A673 (cell line): ENCODE data around the gene GALNT2. TPM values are rescaled to one million over a fixed set of nuclear protein-coding genes. Genes with fewer than 3 reads are reported as not detected.

Experiments used
- BruUV-seq: library from RNA; stranded (reverse); fragments of 400-500 nt; replicated peaks from 2 replicates; lab custom pipeline; 2021; lab: Mats Ljungman, UMichigan
- CTCF ChIA-PET: fragments of 300-600 bp; sonication (Branson Sonifier 250); formaldehyde crosslinking; loops from one replicate; lab custom pipeline; 2022; ENCODE audit warnings: antibody characterized with exemption; lab: Charles Lee
- POLR2A ChIA-PET: fragments of 300-600 bp; sonication (Branson Sonifier 250); formaldehyde crosslinking; loops from one replicate; lab custom pipeline; 2022; ENCODE audit warnings: antibody characterized with exemption; ENCODE audit not compliant: low non-redundant PET; lab: Charles Lee
- DNase-seq: peaks from one replicate; pipeline ENCODE4 v3.0.0-alpha.2; 2015; ENCODE audit warnings: low spot score
- H3K27ac ChIP-seq: fragments of 200-600 bp; sonication (generic); 2 replicates; pipeline ENCODE4 v1.5.1; 2016; ENCODE audit warnings: mixed run types, low read depth, mild to moderate bottlenecking, mixed read lengths, antibody characterized with exemption, low read length; ENCODE audit not compliant: poor library complexity, severe bottlenecking
- H3K27me3 ChIP-seq: fragments of 200-600 bp; sonication (generic); replicated peaks from 2 replicates; pipeline ENCODE4 v1.6.1; 2017; ENCODE audit warnings: mixed run types, low read depth, mild to moderate bottlenecking, mixed read lengths, antibody characterized with exemption, low read length; ENCODE audit not compliant: insufficient read depth, poor library complexity
- H3K36me3 ChIP-seq: fragments of 200-600 bp; sonication (generic); 2 replicates; pipeline ENCODE4 v1.6.1; 2016; ENCODE audit warnings: mixed run types, mild to moderate bottlenecking, mixed read lengths, antibody characterized with exemption, low read length; ENCODE audit not compliant: insufficient read depth, poor library complexity, severe bottlenecking
- H3K4me1 ChIP-seq: fragments of 200-600 bp; sonication (generic); 2 replicates; pipeline ENCODE4 v1.6.1; 2017; ENCODE audit warnings: mixed run types, mild to moderate bottlenecking, mixed read lengths, antibody characterized with exemption, low read length; ENCODE audit not compliant: insufficient read depth, poor library complexity, severe bottlenecking
- H3K4me3 ChIP-seq: fragments of 200-600 bp; sonication (generic); 2 replicates; pipeline ENCODE4 v1.5.1; 2016; ENCODE audit warnings: low read depth, mixed run types, mild to moderate bottlenecking, mixed read lengths, low read length; ENCODE audit not compliant: poor library complexity, severe bottlenecking
- H3K9me3 ChIP-seq: fragments of 200-600 bp; sonication (generic); 2 replicates; pipeline ENCODE4 v1.6.1; 2016; ENCODE audit warnings: mixed run types, low read depth, mild to moderate bottlenecking, mixed read lengths, antibody characterized with exemption, low read length; ENCODE audit not compliant: poor library complexity, severe bottlenecking
- EZH2 ChIP-seq: fragments of 200-600 bp; sonication (generic); IDR thresholded peaks from 2 replicates; pipeline ENCODE4 v1.6.1; 2017; ENCODE audit warnings: borderline replicate concordance, low read depth, mild to moderate bottlenecking, mixed read lengths, antibody characterized with exemption, low read length; ENCODE audit not compliant: poor library complexity, severe bottlenecking
- intact Hi-C: fragments of 100-400 bp; cut with micrococcal nuclease; formaldehyde crosslinking; loops from one replicate; pipeline ENCODE4 v1.10.0; 2022; ENCODE audit not compliant: unreplicated experiment
- total RNA-seq: library from RNA; stranded (reverse); gene quantifications from 2 replicates; pipeline ENCODE4 v1.2.3, GENCODE V29; 2021
- TF ChIP-seq, protein P1 (sequence below): fragments of 300-800, 200-600 bp; sonication (generic); conservative IDR thresholded peaks from 2 replicates; pipeline ENCODE4 v1.5.1; 2017; ENCODE audit warnings: low read depth, mild to moderate bottlenecking, antibody characterized with exemption, low read length, moderate library complexity, mixed read lengths

The GALNT2 gene
- total RNA-seq, 1 experiment from 2014 or later, result 94.6 TPM

DNA sequence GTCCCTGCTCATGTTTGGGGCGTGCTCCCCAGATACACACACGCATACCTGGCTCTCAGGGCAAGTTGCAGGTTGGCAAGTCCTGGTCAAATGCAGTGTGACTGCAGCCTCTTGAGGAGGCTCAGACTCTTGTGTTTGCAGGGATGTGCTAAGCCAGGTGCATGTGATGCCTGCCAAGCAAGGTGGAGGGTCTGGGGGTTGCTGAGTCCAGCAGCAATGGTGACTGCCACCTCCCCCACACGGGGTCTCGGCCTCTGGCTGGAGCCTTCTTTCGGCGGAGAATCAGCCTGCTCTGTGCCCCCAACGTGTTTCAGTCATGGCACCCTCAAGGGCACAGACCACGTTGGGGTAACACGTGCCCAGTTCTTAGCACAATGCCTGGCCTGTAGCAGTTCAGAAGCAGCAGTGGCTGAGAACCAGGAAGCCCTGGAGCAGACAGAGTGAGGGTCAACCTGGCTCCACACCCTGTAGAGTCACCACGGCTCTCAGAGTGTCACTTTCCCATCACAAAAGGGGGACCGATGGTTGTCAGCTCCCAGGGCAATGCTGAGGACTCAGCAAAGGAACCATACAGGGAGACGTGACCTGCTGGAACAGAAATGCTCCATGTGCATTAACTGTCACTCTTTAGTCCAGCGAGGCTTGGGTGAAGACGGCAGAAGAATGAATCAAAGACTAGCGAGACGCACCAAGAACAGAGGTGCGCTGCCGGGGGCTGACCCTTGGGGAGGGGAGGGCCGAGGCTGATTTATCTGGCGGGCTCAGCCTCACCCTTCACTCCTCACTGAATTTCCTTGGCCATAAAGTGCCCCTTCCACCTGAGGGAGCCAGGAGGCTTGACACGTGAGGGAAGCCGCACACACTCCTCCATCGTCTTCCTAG is 250.1 kb downstream of the GALNT2 start:
- no peak for DNase-seq
- CTCF ChIA-PET, result no interaction called here
- no peak for TF ChIP-seq EZH2
- TF ChIP-seq, protein P1, sequence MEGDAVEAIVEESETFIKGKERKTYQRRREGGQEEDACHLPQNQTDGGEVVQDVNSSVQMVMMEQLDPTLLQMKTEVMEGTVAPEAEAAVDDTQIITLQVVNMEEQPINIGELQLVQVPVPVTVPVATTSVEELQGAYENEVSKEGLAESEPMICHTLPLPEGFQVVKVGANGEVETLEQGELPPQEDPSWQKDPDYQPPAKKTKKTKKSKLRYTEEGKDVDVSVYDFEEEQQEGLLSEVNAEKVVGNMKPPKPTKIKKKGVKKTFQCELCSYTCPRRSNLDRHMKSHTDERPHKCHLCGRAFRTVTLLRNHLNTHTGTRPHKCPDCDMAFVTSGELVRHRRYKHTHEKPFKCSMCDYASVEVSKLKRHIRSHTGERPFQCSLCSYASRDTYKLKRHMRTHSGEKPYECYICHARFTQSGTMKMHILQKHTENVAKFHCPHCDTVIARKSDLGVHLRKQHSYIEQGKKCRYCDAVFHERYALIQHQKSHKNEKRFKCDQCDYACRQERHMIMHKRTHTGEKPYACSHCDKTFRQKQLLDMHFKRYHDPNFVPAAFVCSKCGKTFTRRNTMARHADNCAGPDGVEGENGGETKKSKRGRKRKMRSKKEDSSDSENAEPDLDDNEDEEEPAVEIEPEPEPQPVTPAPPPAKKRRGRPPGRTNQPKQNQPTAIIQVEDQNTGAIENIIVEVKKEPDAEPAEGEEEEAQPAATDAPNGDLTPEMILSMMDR, result no peak
- Histone ChIP-seq H3K27me3 (no peaks in the 10 kb centered on the region), H3K9me3 (no peaks in the 10 kb centered on the region), H3K27ac (no peak overlapping the region), H3K4me1 (no peaks in the 10 kb centered on the region), H3K36me3 (no peaks in the 10 kb centered on the region), H3K4me3 (no peak overlapping the region)
- intact Hi-C loops, result no loop called here
- POLR2A ChIA-PET, result no interaction called here
- BruUV-seq, result no TSS peak

DNA sequence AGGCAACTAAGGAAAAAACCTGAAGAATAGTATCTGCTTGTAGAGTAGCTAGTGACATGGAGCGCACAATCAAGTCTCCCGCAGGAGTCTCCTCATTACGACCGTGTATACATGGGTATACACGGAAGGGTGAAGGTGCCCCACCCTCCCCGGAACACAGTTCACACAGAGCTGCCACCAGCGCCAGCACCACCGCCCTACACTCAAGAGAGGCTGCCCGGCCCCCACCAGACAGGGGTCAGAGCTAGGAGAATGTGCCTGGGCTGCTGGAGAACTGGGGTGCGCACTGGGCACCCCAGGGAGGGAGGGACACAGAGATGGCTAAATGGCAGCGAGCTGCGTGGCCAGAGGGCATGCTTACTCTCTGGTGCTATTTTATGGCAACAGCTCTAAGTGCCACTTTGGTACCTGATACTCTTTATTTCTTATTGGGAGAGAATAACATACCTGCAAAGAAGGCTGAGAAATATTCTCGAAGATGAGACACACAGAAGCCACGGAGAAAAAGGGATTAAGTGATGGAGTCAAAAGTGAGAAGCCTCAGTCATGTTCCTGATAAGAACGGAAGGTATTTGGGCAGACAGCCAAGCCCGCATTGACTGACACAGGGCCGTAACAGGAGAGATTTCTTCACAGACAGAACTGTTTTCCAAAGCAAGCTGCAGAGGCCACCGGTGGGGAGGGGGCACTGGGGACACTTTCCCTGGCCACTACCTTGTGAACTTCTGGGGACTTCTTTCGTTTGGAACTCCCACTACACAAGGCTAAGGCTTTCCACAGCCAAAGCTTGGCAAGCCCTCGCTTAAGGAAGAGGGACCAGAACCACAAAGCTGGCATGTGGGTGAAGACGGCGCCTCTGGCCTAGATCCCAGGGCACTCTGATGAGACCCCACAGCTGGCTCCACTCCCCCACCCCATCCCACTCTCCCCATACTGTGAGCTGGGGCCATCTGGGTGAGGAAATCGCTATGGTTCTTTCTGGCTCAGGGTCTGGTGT is 251.1 kb downstream of the GALNT2 start:
- no peak for DNase-seq
- no TSS peak for BruUV-seq
- ChIA-PET CTCF (no interaction called here), POLR2A (no interaction called here)
- intact Hi-C loops, result no loop called here
- Histone ChIP-seq H3K36me3 (no peaks in the 10 kb centered on the region), H3K4me3 (no peak overlapping the region), H3K27me3 (no peaks in the 10 kb centered on the region), H3K4me1 (no peaks in the 10 kb centered on the region), H3K9me3 (no peaks in the 10 kb centered on the region), H3K27ac (no peak overlapping the region)
- no peak for TF ChIP-seq EZH2
- TF ChIP-seq, protein P1, result no peak

DNA sequence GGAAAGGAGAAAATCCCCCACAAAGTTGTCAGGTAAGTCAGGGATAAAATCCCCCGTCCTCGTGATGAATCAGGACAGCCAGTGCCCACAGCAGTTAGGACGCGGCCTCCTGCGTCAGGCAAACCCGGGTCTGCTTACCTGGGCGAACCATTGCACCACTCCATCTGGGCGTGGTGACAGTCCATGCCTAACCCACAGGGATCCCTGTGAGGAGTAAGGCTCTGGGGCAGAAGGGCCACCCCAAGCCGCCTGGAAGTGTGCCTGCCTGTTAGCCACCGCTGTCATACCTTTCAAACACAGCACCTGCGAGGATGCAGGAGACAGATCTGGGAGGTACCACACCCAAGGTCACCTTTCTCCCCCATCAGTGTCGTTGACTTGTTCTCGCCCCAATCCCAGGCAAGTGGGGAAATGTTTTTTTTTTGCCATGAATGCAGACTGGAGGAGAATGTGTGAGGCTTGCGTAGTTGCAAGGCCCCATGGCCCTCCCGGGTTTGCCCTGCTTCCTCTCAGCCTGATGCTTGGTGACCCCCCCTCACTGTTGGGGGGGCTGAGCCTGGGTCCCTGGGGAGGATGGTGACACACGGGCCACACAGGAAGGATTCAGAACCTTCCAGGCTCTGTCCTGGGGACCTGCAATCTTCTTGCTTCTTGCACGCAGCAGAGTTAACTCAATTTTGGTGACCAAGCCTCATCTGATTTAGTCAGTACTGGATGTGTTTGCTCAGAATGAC is 252.1 kb downstream of the GALNT2 start:
- no peak overlapping the region for H3K27ac ChIP-seq
- no peaks in the 10 kb centered on the region for H3K36me3 ChIP-seq
- intact Hi-C loops, result no loop called here
- DNase-seq, result no peak
- BruUV-seq, result no TSS peak
- H3K27me3 ChIP-seq, result no peaks in the 10 kb centered on the region
- no peak overlapping the region for H3K4me3 ChIP-seq
- no peaks in the 10 kb centered on the region for H3K4me1 ChIP-seq
- no peak for TF ChIP-seq EZH2
- TF ChIP-seq, protein P1, result no peak
- POLR2A ChIA-PET, result no interaction called here
- CTCF ChIA-PET, result no interaction called here
- H3K9me3 ChIP-seq, result no peaks in the 10 kb centered on the region
